ENCODE measurements around the gene NKAP. TPM values are rescaled to one million over a fixed set of nuclear protein-coding genes. Genes with fewer than 3 reads are reported as not detected.
A peak's percentile ranks its signal among the peaks of the same experiment; 100 is the strongest.

Gene NKAP
- total RNA-seq, 2 experiments from 2014 or later = 10.0 to 12.2 TPM

GRCh38 chrX:119878740-119879139 is 64.8 kb downstream of the NKAP start:
- ChIA-PET POLR2A (interaction anchor here (1.1 to 1.2 kb wide), 2 partner anchors 87 to 94 kb away, joined by 3 to 6 read pairs; partner anchors contain the start of gene RPL39), CTCF (interaction anchor here (1.0 to 2.9 kb wide), 4 partner anchors 9 to 396 kb away, joined by 3 to 16 read pairs (median 4); no protein-coding TSS in a partner anchor)
- H3K9me3 Mint-ChIP-seq = no peaks in the 10 kb centered on the region
- no peak overlapping the region for H3K4me3 Mint-ChIP-seq
- peaks cover 8% of the 10 kb centered on the region for H3K36me3 Mint-ChIP-seq (ENCODE audit: low read depth)
- TF ChIP-seq CTCF (IDR thresholded peaks at IDR 0.05) = no peak
- H3K27me3 Mint-ChIP-seq = no peaks in the 10 kb centered on the region
- DNase-seq (no peak), ATAC-seq (no peak)
- peaks cover 16% of the 10 kb centered on the region for H3K4me1 Mint-ChIP-seq (ENCODE audit: low read depth)
- intact Hi-C loops (cut with micrococcal nuclease) = no loop called here
- H3K27ac Mint-ChIP-seq = peak overlapping the region; percentile 36

GRCh38 chrX:119871599-119872395 is 71.8 kb downstream of the NKAP start, which contains the start of the genes NDUFA1 and RNF113A:
Gene NDUFA1, plus strand, starts transcription at chrX:119871832. Its CDS starts 80 bp downstream, at chrX:119871912.
Gene RNF113A, minus strand, starts transcription at chrX:119871733. Its CDS starts 120 bp downstream, at chrX:119871613.
- ChIA-PET CTCF (interaction anchor here (0.8 to 2.0 kb wide), 3 partner anchors 80 to 87 kb away, joined by 3 to 7 read pairs (median 4); partner anchors contain the start of gene RPL39), POLR2A (interaction anchor here (0.9 to 3.6 kb wide), 10 partner anchors 11 to 116 kb away, joined by 3 to 24 read pairs (median 6); partner anchors contain the start of genes RPL39, SOWAHD and UPF3B)
- no peaks in the 10 kb centered on the region for H3K9me3 Mint-ChIP-seq
- H3K27ac Mint-ChIP-seq = peak within 1 kb of the TSS; percentile 98
- peak within 1 kb of the TSS; percentile 95 for H3K4me3 Mint-ChIP-seq
- DNase-seq = peak; percentile 87
- TF ChIP-seq CTCF (IDR thresholded peaks at IDR 0.05) = no peak
- H3K4me1 Mint-ChIP-seq (ENCODE audit: low read depth) = peaks cover 11% of the 10 kb centered on the region
- peak; percentile 94 for ATAC-seq
- no peaks in the 10 kb centered on the region for H3K27me3 Mint-ChIP-seq
- intact Hi-C loops (cut with micrococcal nuclease) = loop anchor here (2.0 kb wide), 1 partner anchor 81 kb away; the partner anchor contains the start of gene RPL39
- H3K36me3 Mint-ChIP-seq (ENCODE audit: low read depth) = peaks cover 25% of the 10 kb centered on the region

GRCh38 chrX:119871245-119871598 is 72.3 kb downstream of the NKAP start:
- intact Hi-C loops (cut with micrococcal nuclease) = loop anchor here (2.0 kb wide), 1 partner anchor 80 kb away; the partner anchor contains the start of gene RPL39
- Mint-ChIP-seq H3K36me3 (ENCODE audit: low read depth) (peaks cover 25% of the 10 kb centered on the region), H3K4me1 (ENCODE audit: low read depth) (peaks cover 11% of the 10 kb centered on the region), H3K4me3 (peak overlapping the region; percentile 95), H3K27me3 (no peaks in the 10 kb centered on the region), H3K27ac (peak overlapping the region; percentile 98), H3K9me3 (no peaks in the 10 kb centered on the region)
- ATAC-seq (peak; percentile 53), DNase-seq (no peak)
- TF ChIP-seq CTCF (IDR thresholded peaks at IDR 0.05) = no peak
- POLR2A ChIA-PET = interaction anchor here (0.9 to 3.6 kb wide), 9 partner anchors 11 to 115 kb away, joined by 3 to 24 read pairs (median 7); partner anchors contain the start of genes RPL39, SOWAHD and UPF3B
- CTCF ChIA-PET = interaction anchor here (0.8 to 2.0 kb wide), 4 partner anchors 80 to 114 kb away, joined by 3 to 7 read pairs (median 4); partner anchors contain the start of gene RPL39

Other genes starting within 250 kb of the NKAP start
- gene SOWAHD, start 185.2 kb downstream of the NKAP start, total RNA-seq = under 1 TPM in 1 of 2 experiments, not detected in 1; 0.23 TPM
- 1,000 to 10,000 TPM; 2,778 to 2,808 TPM for gene RPL39, start 152.1 kb downstream of the NKAP start, total RNA-seq
- gene UPF3B, start 90.8 kb downstream of the NKAP start, total RNA-seq = 10 to 100 TPM; 16.0 to 16.6 TPM
- gene RNF113A, start 72.0 kb downstream of the NKAP start, total RNA-seq = 10 to 100 TPM; 32.3 to 33.2 TPM
- 10 to 100 TPM; 85.5 to 90.6 TPM for gene NDUFA1, start 71.9 kb downstream of the NKAP start, total RNA-seq
- not detected for gene AKAP14, start 47.9 kb downstream of the NKAP start, total RNA-seq
- gene RHOXF2B, start 133.9 kb upstream of the NKAP start, total RNA-seq = not detected
- not detected for gene RHOXF1, start 172.2 kb upstream of the NKAP start, total RNA-seq
- not detected for gene RHOXF2, start 214.9 kb upstream of the NKAP start, total RNA-seq

Measured in activated CD8-positive, alpha-beta T cell treated with anti-CD3 and anti-CD28 coated beads for 36 hours (primary cell).